A549 (cell line): ENCODE measurements around the gene IP6K1.

Experiments used
- TP53 ChIP-seq: fragments of 250-450 bp; sonication (Bioruptor Pico); IDR thresholded peaks from 2 replicates; pipeline ENCODE4 v1.5.0; 2021; ENCODE audit warnings: mild to moderate bottlenecking, moderate library complexity
- TF ChIP-seq, protein P1 (sequence below): fragments of 200-600 bp; sonication (generic); IDR thresholded peaks from 2 replicates; pipeline ENCODE4 v1.6.1; 2016; ENCODE audit warnings: antibody characterized with exemption, mild to moderate bottlenecking, moderate library complexity

DNA sequence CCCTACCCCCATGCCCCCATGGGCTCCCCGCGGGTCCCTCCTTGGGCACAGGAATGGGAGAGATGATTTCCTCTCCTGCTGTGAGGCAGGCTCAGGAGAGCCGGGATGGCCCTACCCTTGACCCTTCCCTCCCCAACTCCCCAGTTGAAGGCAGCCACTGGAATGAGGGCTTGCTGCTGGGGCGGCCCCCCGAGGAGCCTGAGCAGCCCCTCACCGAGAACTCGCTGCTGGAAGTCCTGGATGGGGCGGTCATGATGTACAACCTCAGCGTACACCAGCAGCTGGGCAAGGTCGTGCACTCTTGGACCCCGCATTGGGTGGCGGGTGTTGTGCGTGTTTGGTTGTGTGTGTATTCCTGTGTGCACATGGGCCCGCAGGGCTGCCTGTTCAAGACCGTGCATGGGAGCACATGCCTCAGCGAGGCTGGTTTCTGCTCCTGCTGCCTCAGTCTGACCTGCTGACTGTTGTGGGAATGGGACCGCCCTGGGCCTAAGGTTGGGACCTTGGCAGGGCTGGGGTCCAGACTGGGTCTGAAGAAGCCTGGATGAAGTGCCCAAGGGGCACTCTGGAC, 80.9 kb downstream of the IP6K1 start:
- TF ChIP-seq, protein P1, sequence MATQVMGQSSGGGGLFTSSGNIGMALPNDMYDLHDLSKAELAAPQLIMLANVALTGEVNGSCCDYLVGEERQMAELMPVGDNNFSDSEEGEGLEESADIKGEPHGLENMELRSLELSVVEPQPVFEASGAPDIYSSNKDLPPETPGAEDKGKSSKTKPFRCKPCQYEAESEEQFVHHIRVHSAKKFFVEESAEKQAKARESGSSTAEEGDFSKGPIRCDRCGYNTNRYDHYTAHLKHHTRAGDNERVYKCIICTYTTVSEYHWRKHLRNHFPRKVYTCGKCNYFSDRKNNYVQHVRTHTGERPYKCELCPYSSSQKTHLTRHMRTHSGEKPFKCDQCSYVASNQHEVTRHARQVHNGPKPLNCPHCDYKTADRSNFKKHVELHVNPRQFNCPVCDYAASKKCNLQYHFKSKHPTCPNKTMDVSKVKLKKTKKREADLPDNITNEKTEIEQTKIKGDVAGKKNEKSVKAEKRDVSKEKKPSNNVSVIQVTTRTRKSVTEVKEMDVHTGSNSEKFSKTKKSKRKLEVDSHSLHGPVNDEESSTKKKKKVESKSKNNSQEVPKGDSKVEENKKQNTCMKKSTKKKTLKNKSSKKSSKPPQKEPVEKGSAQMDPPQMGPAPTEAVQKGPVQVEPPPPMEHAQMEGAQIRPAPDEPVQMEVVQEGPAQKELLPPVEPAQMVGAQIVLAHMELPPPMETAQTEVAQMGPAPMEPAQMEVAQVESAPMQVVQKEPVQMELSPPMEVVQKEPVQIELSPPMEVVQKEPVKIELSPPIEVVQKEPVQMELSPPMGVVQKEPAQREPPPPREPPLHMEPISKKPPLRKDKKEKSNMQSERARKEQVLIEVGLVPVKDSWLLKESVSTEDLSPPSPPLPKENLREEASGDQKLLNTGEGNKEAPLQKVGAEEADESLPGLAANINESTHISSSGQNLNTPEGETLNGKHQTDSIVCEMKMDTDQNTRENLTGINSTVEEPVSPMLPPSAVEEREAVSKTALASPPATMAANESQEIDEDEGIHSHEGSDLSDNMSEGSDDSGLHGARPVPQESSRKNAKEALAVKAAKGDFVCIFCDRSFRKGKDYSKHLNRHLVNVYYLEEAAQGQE: no peak
- no peak for TF ChIP-seq TP53 (CRISPR knock-in tag)
